HG03460 (cell line): Measurements from ENCODE around the gene RABGAP1L.
A peak's percentile ranks its signal among the peaks of the same experiment; 100 is the strongest.
"Not testable (repeated sequence)": the region's sequence is repeated elsewhere in the genome, so short reads cannot be mapped to it uniquely, and the experiment has no call there.

Experiments used
- ATAC-seq: cut with Tn5 transposase; IDR thresholded peaks from one replicate; pipeline ENCODE4 v1.9.1; 2021; ENCODE audit not compliant: unreplicated experiment

RABGAP1L gene

GRCh38 chr1:174159252-174160108, at the start of gene RABGAP1L:
TSS of gene RABGAP1L (plus strand) at chr1:174159520.
- peak; percentile 65 for ATAC-seq

GRCh38 chr1:174110053-174110452, 49.3 kb upstream of the RABGAP1L start:
- ATAC-seq, result no peak

GRCh38 chr1:174112489-174113162, 46.7 kb upstream of the RABGAP1L start:
- ATAC-seq, result no peak

GRCh38 chr1:174114106-174114505, 45.2 kb upstream of the RABGAP1L start:
- ATAC-seq, result no peak

- ATAC-seq, result no peak
These were observed 44.4 kb upstream of the RABGAP1L start for GRCh38 chr1:174114788-174115448.

GRCh38 chr1:174116042-174116441, 43.3 kb upstream of the RABGAP1L start:
- no peak for ATAC-seq

GRCh38 chr1:174118751-174119150, 40.6 kb upstream of the RABGAP1L start:
- no peak for ATAC-seq

- ATAC-seq, result not testable (repeated sequence)
These were observed 37.0 kb upstream of the RABGAP1L start for GRCh38 chr1:174122318-174122717.

GRCh38 chr1:174123843-174124242, 35.5 kb upstream of the RABGAP1L start:
- no peak for ATAC-seq

- ATAC-seq, result not testable (repeated sequence)
These were observed 32.1 kb upstream of the RABGAP1L start for GRCh38 chr1:174127176-174127575.

GRCh38 chr1:174131032-174131638, 28.2 kb upstream of the RABGAP1L start:
- ATAC-seq, result no peak

GRCh38 chr1:174134003-174134659, 25.2 kb upstream of the RABGAP1L start:
- ATAC-seq, result no peak

GRCh38 chr1:174135211-174135610, 24.1 kb upstream of the RABGAP1L start:
- no peak for ATAC-seq

- no peak for ATAC-seq
These were observed 22.6 kb upstream of the RABGAP1L start for GRCh38 chr1:174136714-174137113.

GRCh38 chr1:174142836-174143235, 16.5 kb upstream of the RABGAP1L start:
- ATAC-seq, result no peak

- ATAC-seq, result not testable (repeated sequence)
These were observed 15.5 kb upstream of the RABGAP1L start for GRCh38 chr1:174143727-174144396.

GRCh38 chr1:174144397-174144783, 14.9 kb upstream of the RABGAP1L start:
- not testable (repeated sequence) for ATAC-seq

- ATAC-seq, result no peak
These were observed 10.1 kb upstream of the RABGAP1L start for GRCh38 chr1:174149216-174149615.

- ATAC-seq, result no peak
These were observed 8.8 kb upstream of the RABGAP1L start for GRCh38 chr1:174150499-174150898.

GRCh38 chr1:174152427-174152826, 6.9 kb upstream of the RABGAP1L start:
- ATAC-seq, result no peak
